NCI-H345 treated with DMSO at 0.1 percent for 48 hours (cell line): ENCODE data around the gene BPGM.

Source experiments
- DNase-seq: peaks from one replicate; lab custom pipeline; 2025; ENCODE audit not compliant: unreplicated experiment; lab: John Stamatoyannopoulos, UW

The BPGM gene

DNA sequence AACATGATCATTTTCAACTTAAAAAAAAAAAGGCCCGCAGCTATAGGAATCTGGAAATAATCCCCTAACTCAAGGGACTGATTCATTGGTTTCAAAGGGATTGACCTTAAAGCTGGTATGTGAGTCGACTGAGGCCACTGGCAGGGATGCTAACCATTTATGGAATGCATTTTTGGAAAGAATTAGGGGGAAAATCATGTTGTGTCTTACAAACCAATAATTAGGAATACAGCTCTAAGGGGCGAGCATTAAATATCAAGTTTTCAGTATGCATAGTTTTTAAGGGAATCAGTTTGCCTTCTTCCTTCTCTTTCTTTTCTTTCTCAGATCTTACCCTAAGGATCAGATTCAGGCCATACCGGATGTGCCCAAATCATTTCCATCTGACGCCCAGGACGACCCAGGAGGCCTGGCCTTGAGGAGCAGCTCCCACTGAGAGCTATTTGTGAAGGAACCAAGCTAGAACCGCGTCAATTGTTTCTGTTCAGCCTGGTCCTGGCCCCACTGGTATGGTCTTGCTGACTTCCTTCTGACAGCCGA is 48.7 kb downstream of the BPGM start:
- no peak for DNase-seq

DNA sequence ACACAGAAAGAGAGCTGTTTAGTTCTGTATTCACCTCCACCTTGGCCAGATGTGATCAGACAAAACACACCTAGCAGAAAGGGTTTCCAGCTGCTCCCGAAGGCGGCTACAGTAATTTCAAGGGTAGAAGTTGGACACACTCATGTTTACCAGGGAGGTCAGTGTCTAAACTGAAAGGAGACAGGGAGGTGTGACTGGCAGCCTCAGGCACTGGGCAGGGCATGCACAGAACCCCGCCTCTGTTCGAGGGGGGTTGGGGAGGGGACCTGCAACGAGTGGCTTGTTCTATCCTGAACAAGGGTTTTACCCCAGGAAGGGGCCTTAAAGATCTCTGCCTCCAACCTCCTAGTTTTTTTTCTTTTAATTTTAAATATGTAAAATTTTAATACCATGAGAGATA is 49.6 kb downstream of the BPGM start:
- DNase-seq, result no peak

DNA sequence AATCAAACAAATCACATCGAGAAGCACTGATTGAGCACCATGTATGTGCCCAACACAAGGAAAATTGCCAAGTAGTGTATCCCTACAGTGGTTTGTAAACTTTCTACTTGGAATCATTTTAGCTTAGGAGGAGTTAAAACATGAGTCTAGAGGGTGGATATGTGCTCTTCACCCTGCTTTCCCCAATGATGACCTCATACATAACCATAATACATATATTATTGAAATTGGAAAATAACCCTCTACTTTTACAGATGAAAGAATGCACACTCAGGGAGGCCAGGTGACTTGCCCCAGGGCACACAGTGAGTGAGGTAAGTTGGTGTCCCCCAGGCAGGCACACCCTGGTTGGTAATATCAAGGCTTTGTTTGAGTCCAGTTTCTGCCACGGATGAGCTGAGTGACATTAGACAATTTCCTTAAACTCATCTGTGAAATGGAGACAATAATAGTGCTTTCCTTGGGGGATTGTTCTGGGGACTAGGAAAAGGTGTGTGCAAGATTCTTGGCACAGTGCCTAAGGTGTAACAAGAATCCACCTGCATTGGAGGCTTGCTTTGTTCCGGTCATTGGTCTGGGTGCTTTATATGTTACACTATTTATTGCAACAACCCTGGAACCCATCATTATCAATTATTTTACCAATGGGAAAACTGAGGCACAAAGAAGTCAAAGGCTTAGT is 50.7 kb downstream of the BPGM start:
- DNase-seq, result no peak

DNA sequence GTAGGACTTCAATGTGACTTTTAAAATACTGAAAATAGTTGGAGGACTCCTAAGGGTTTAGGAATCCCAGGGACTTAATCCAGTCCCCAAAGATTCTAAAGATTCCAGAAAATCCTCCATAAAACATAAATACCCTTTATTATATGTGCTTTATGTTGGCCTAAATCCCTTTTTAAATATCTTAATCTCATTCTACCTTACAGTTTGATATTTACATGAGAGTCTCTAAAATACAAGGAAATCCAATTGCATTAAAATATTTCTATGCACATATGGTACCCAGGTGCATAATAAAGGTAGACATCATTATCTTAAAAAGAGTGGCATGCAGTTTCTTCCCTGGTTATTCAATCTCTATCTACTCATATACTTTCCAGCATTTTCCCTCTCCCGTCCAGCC is 51.8 kb downstream of the BPGM start:
- no peak for DNase-seq

DNA sequence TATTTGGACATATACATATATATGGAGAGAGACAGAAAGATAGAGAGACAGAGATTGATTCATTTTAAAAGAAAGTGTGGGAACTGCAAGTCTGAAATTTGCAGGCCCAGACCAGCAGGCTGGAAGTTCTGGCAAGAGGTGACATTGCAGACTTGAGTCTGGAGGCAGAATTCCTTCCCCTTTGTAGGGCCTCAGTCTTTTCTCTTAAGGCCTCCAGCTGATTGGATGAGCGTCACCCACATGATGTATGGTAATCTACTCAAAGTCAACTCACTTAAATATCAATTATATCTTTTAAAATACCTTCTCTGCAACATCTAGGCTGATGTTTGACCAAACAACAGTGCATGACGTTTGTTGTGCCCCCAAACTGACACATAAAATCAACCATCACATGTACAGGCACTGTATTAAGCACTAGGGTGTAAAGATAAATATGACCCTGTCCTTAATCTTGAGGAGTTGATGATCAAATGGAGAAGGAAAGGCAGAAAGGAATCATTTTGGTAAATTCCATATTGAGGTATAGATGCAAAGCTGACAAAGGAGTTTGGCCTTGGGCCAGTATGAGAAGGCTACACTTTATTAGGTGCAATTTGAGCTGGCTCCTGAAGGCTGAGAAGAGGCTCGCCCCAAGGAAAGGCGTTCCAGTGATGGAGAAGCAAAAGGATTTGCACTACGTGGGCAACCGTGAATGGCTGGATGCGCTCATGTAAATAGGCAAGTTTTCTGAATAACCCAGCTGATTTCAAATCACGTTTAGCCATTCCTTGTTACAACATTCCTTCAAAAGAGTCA is 52.6 kb downstream of the BPGM start:
- no peak for DNase-seq

DNA sequence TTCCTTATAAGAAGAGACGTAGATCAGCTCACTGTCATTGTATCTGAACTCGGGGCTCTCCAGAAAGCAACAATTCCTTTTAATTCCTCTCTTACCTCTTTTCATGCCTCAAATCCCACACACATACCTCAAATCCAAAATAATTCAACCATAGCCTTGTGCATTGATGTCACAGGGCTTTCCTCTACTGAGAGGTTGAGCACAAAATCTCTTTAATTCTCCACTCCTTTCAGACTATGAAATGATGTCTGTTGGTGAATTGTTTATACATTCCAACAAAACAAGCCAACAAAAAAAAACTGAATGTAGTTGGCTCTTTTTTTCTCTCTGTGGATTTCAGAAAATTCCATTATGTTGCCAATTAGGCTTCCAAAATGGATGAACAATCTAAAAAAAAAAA is 53.2 kb downstream of the BPGM start:
- no peak for DNase-seq

DNA sequence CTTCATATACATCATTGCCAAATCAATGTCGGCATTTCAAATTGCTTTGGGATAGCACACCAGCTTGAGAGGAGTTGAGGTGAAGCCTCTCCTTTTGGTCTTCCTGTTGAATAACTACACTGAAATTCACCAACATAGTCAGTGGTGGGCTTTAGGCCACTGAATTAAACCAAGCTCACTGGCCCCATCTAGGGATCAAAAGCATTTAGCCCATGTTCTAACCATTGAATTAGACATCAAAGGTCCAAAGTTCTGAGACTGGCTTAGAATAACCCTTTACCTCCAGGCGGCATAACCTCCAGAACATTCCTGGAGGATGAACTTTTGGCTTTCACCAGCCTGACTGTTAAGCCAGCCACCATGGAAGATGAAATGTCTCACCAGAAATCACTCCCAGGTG is 54.6 kb downstream of the BPGM start:
- no peak for DNase-seq

DNA sequence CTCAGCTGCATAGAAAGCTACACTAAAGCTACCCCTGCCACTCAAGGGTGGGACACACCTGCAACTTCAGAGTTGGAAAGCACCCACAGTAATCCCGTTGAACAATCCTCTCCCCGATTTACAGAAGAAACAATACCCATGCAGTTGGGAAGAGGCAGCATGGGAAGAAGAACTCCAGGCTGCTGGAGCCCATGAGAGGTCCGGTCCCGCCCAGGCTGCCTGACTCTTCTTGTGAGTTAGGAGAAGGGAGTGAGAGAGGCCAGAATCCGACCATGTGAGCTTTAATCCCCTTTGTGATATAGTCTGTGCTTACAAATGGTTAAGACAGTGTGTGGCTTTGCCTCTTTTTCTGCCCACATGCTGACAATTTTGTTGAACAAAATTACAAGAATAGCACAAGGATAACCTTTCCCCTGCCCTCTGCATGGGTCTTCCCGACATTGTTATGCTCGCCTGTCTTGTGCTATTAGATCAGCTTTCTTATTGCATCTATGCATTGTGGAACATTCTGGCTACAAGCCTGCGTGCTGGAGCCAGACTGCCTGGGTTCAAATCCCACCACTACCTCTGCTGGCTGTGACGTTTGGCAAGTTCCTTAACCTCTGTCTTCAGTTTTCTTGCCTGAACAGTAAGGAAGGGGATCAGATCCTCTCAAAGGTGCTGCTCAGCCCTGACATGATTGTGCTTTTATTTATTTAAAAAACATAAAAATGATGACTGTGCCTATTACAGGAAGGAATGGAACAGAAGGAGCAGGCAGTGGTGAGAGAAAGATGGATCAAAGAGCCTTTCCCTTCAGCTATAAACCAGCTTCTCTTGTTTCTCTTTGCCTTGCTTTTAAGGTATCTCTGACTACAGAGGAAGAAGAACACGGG is 56.0 kb downstream of the BPGM start:
- DNase-seq, result no peak

DNA sequence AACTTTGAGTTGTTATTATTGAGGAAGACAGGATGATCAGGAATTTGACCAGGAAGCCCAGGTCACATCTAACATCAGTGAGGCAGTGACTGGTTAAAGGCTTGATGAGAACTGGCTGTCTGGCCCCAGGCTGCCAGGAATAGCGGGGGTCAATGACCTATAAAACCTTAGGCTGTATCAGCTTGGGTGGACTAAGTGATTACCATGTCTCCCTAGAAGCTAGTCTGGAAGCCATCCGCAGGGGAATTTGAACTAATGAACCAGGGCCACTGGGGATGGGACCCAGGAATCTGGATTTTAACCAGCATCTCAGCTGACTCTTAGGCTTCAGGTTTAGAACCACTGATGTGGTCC is 56.6 kb downstream of the BPGM start:
- DNase-seq, result no peak

DNA sequence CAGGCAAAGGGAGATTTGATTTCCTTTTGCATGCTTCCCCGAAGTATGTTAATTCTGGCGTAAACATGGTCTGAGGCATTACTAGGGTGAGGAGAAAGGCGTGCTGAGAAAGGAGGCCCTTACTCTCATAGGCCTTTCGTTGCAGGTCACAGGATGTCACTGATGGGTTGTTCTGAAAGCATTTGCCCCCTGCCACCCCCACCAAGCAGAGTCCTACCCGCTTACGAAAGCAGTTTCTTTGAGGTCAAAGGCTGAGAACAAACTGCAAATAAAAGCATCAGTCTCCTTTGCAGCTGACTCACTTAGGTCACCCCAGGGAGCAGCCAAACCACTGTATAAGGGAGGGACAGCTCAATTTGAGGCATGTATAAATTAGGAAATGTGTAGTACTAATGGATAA is 57.1 kb downstream of the BPGM start:
- DNase-seq, result no peak

DNA sequence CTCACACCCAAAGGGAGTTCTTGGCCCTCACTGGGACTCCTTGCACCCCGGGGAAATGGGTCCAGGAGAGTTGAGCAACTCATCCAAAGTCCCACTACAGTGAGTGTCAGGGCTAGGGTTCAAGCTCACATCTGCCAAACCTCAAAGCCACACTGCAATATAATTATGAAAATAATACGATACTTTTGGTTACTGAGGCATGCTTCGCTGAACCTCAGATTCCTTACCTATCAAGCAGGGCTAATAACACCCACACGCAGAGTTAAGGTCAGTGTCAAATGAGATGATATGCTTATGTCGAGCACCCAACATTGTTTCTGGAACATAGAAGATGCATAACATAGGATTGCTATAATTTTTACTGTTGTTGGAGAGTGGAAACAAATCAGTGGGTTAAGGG is 58.2 kb downstream of the BPGM start:
- no peak for DNase-seq

DNA sequence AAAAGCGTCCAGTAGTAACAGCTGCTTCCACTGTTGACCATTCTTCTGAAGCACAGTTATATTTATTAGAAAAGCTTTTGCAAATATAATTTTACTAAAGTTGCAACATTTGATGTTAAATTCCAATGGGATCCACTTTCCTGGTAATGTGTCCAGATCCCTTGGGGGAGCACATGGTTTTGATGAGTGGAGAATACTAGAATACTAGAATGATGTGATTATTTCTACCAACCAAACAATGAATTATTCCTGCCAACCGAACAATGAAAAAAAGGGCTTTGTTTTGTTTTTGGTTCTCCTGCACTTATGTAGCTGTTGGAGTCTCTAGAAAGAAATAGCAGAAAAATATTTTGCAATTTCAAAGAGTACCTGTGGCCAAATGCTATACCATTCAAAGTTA is 59.1 kb downstream of the BPGM start:
- DNase-seq, result no peak

DNA sequence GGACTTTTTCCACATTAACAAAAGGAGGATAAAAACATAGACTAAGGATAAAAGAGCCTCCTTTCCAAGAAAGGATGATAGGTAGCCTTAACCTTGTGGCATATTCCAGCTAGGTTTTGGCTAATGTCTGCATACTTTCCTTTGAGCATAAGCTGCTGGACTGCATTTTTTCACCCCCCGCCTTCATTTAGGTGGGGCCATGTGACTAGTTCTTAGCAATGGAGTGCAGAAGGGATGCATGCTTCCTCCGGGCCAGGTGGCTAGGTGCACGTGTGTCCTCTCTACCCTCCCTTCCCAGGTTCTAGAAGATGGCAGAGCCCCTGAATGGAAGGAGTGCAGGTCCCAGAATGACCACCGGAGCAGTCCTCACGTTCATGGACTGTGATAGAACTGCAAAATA is 59.8 kb downstream of the BPGM start:
- no peak for DNase-seq

DNA sequence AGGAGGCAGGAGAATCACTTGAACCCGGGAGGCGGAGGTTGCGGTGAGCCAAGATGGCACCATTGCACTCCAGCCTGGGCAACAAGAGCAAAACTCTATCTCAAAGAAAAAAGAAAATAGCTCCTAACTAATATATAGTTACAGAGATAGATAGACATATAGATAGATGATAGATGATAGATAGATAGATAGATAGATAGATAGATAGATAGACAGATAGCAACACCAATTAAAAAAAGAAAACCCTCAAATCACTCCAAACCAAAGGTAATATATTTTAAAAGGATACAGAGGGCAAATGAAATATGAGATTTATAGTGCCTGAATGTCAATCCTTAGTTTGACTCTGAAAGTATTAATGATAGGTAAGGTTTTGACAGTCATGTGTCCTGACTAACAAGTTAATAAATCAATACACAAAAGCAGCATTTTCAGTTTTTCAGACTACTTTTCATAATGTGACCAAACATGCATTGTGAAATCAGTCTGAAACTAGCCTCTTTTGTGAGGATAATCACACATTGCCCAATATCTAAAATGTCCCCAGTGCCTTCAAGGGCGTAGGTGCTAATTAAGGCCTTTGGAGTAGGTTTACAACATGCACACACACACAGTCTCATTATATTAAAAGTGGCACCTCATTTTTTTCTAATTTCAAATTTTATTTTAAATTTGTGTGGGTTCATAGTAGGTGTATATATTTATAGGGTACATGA is 61.2 kb downstream of the BPGM start:
- no peak for DNase-seq

DNA sequence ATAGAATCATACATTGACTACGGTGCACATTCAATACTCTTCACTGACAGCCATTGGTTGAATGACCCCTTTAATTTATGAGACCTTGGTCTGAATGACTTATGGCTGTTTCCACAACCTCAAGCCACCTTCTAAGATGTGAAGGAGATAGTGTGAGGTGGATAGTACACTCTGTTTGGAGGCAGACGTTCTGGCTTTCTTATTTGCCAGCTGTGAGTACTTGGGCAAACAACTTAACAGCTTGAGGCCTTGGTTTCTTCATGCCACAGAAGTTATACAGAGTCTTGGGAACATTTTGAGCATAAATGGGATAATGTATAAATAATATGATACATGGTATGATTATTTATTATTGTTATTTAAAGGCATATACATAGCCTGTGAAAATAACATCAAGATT is 62.0 kb downstream of the BPGM start:
- DNase-seq, result no peak

DNA sequence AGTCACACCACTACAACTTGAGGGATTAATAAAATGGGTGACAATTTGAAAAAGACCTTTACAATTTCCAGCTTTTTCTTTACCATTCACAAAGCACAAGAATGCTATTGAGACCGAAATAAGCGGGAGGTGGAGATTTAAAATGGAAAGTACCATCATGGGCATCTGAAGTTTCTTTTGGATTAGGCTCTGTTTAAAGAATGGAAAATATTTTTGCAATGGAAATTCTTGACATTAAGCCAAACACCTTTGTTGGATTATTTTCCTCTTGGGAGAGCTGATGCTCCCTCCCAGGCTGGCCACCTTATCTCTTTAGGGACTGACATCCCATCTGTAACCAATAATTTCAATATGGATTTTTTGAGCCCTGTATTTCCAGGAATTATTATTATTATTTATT is 62.5 kb downstream of the BPGM start:
- DNase-seq, result no peak

DNA sequence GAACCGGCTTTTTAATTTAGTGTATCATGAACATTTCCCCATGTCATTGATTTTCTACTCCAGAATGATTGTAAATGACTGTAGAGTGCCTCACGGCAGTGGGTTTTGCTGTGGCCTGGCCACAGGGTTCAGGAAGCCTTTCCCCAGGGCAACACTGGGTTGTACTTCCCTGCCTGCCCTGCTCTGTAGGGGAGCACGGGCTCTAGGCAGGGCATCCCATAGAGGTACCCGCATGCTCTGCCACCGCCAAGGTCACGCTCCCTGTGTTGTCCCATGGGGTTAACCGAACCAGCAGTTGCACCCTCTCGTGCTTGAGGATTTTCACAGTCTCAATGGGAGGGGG is 63.8 kb downstream of the BPGM start:
- no peak for DNase-seq

DNA sequence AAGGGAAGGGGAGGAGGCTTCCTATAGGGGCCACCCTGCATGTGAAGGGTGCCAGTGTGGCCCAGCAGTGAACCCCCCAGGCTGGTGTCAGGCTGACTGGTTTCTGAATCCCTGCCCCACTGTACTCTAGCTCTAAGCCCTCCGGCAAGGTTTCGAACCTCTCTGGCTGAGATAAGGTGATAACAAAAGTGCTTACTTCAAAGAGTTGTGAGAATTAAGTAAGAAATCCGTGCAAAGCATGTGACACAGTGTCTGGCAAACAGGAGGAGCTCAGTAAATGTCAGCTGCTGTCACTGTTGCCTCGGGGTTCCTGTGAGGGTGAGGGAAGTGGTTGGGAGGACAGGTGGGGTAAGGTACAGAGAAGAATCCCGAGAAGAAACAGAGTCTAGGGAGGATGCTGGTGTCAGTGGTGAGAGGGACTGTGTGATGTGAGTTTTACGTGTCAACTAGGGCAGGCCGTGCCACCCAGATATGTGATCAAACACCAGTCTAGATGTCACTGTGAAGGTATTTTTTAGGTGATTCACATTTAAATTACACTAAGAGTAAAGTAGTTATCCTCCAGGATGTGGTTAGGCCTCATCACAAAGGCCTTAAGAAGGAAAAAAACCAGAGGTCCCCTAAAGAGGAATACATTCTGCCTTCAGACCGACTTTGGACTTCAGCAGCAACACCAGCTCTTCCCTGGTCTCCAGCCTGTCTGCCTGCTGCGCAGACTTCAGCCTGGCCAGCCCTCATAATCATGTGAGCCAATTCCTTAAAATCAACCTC is 64.4 kb downstream of the BPGM start:
- DNase-seq, result no peak

DNA sequence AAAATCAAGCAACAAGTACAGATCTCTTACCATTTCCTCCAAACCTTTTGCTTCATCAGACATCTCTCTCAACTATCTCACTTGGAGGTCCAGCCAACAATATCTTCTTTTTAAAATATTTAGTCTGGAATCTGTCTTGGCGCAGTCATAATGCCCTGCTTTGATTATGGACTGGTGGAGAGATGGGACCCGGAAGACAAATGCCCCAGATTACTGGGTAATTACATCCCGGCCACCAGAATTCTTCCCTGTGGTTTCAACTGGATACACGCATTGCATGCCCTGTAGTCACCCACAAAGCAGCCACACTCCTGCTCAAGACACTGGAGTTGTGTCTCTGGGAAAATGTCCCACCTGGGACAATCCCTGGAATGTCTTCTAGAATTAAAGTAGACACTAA is 65.5 kb downstream of the BPGM start:
- no peak for DNase-seq

DNA sequence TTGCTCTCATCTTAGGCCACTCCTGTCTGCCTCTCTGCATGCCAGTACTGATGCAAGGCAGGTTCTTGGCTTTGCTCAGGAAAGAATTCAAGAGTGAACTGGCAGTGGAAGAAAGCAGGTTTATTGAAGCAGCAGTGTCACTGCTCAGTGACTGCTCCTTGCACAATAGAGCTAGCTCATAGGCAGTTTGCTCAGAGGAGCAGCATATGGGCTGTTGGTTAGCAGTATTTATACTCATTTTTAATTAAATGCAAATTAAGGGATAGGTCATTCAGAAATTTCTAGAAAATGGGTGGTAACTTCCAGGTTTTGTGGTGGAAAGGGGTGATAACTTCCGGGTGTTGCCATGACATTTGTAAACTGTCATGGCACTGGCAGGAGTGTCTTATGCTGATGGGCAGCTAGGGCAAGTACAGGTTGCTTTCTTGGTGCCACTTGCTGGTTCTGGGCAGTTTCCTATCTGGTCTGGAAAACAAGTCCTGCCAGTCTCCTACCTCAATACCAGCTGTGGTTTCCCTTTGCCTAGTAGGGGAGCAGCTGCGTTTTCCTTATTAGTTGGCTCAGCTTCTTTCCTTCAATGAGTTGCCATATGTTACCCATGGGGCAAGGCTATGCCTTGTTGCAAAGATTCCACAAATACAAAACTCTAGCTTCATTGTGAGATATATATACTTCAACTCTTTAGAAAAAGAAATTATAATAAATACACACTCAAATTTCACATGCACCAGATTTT is 68.0 kb downstream of the BPGM start:
- DNase-seq, result no peak
